Endothelial cell of umbilical vein (primary cell): ENCODE measurements around the gene YIPF1. TPM values are rescaled to one million over a fixed set of nuclear protein-coding genes. Genes with fewer than 3 reads are reported as not detected.

ENCODE experiments used
- BruUV-seq: library from RNA; stranded (reverse); fragments of 400-500 nt; replicated peaks from 2 replicates; lab custom pipeline; 2021; lab: Mats Ljungman, UMichigan
- CTCF ChIA-PET: fragments of 300-600, 350-600 bp; sonication (Branson Sonifier 250); formaldehyde crosslinking; loops from one replicate; lab custom pipeline; 2021; ENCODE audit warnings: antibody characterized with exemption, inconsistent platforms; lab: Charles Lee
- POLR2A ChIA-PET: fragments of 300-600, 350-600 bp; sonication (Branson Sonifier 250); formaldehyde crosslinking; loops from one replicate; lab custom pipeline; 2021; ENCODE audit warnings: antibody characterized with exemption, inconsistent platforms; lab: Charles Lee
- DNase-seq: peaks from one replicate; pipeline ENCODE4 v3.0.0-alpha.2; 2011; ENCODE audit warnings: low read depth, low spot score
- FAIRE-seq: peaks from 2 replicates; lab custom pipeline; 2011; peaks lifted over from hg19 to GRCh38; lab: Jason Lieb, UNC
- H2AFZ ChIP-seq: 2 replicates; pipeline ENCODE4 v1.6.0; 2012; ENCODE audit warnings: low read depth, low read length, control low read depth, inconsistent platforms
- H3K27ac ChIP-seq: 2 replicates; pipeline ENCODE4 v1.5.1; 2011; ENCODE audit warnings: low read depth, mild to moderate bottlenecking, control low read depth, low read length, moderate library complexity; ENCODE audit not compliant: insufficient read depth
- H3K27me3 ChIP-seq, 2 experiments: 2 replicates each; pipeline versions ENCODE4 v1.6.0 to v1.6.1; 2011; ENCODE audit warnings: low read length in 2 of 2, mixed read lengths in 1 of 2; ENCODE audit not compliant: control insufficient read depth in 2 of 2, insufficient read depth in 2 of 2
- H3K36me3 ChIP-seq, 2 experiments: 2 replicates in 1 of 2; 3 replicates in 1 of 2; pipeline ENCODE4 v1.5.1; 2011; ENCODE audit warnings: low read length in 2 of 2, mild to moderate bottlenecking in 1 of 2, moderate library complexity in 1 of 2; ENCODE audit not compliant: control insufficient read depth in 2 of 2, insufficient read depth in 2 of 2; ENCODE audit errors: extremely low read depth in 1 of 2
- H3K4me1 ChIP-seq: 3 replicates; pipeline ENCODE4 v1.5.1; 2011; ENCODE audit warnings: mild to moderate bottlenecking, low read length; ENCODE audit not compliant: control insufficient read depth, insufficient read depth; ENCODE audit errors: extremely low read depth
- H3K4me2 ChIP-seq: 2 replicates; pipeline ENCODE4 v1.6.1; 2011; ENCODE audit warnings: low read length, control low read depth, mixed read lengths; ENCODE audit not compliant: insufficient read depth
- H3K4me3 ChIP-seq, 3 experiments: fragments of 200-600 bp in 1 of 3; sonication (generic), shearing (Covaris generic) in 1 of 3; replicated peaks in 1 of 3; 2 replicates each; pipeline ENCODE4 v1.5.1; 2011 to 2016; ENCODE audit warnings: control low read depth in 3 of 3, low read length in 3 of 3, mild to moderate bottlenecking in 2 of 3, inconsistent platforms in 1 of 3, low read depth in 1 of 3, moderate library complexity in 1 of 3; ENCODE audit not compliant: insufficient read depth in 1 of 3
- H3K79me2 ChIP-seq: 2 replicates; pipeline ENCODE4 v1.6.0; 2012; ENCODE audit warnings: low read length, inconsistent platforms; ENCODE audit not compliant: control insufficient read depth, insufficient read depth
- H3K9ac ChIP-seq: replicated peaks from 2 replicates; pipeline ENCODE3; 2011; ENCODE audit warnings: low read length, control low read depth; ENCODE audit not compliant: insufficient read depth; ENCODE audit errors: extremely low read depth
- H3K9me1 ChIP-seq: replicated peaks from 3 replicates; pipeline ENCODE4 v1.6.0; 2011; ENCODE audit warnings: mild to moderate bottlenecking, low read length; ENCODE audit not compliant: control insufficient read depth, insufficient read depth; ENCODE audit errors: extremely low read depth
- H3K9me3 ChIP-seq: replicated peaks from 2 replicates; pipeline ENCODE4 v1.5.1; 2012; ENCODE audit warnings: low read length, inconsistent platforms; ENCODE audit not compliant: control insufficient read depth, insufficient read depth
- H4K20me1 ChIP-seq: replicated peaks from 2 replicates; pipeline ENCODE3; 2011; ENCODE audit warnings: mild to moderate bottlenecking, low read length; ENCODE audit not compliant: control insufficient read depth, insufficient read depth; ENCODE audit errors: extremely low read depth
- EZH2 ChIP-seq: IDR thresholded peaks from 2 replicates; pipeline ENCODE4 v1.6.1; 2012; ENCODE audit warnings: borderline replicate concordance, low read depth, mild to moderate bottlenecking, moderate library complexity, low read length, inconsistent platforms; ENCODE audit not compliant: severe bottlenecking
- FOS ChIP-seq: IDR thresholded peaks from 2 replicates; pipeline ENCODE4 v1.6.1; 2011; ENCODE audit warnings: mild to moderate bottlenecking, low read length, moderate library complexity, borderline replicate concordance; ENCODE audit not compliant: insufficient read depth
- GATA2 ChIP-seq: IDR thresholded peaks from 2 replicates; pipeline ENCODE4 v1.7.0; 2011; ENCODE audit warnings: low read depth, mild to moderate bottlenecking, moderate library complexity, mixed read lengths, low read length; ENCODE audit not compliant: insufficient read length, insufficient read depth
- JUN ChIP-seq: IDR thresholded peaks from 2 replicates; pipeline ENCODE4 v1.6.1; 2011; ENCODE audit warnings: borderline replicate concordance, low read depth; ENCODE audit not compliant: insufficient read length, insufficient read depth
- MYC ChIP-seq: IDR thresholded peaks from one replicate; pipeline ENCODE4 v1.6.1; 2011; ENCODE audit warnings: mild to moderate bottlenecking, low read depth, low read length
- POLR2A ChIP-seq: IDR thresholded peaks from 2 replicates; pipeline ENCODE4 v1.6.1; 2012; ENCODE audit warnings: low read depth, mild to moderate bottlenecking, control low read depth, low read length
- POLR2AphosphoS5 ChIP-seq: IDR thresholded peaks from 2 replicates; pipeline ENCODE4 v1.6.1; 2012; ENCODE audit warnings: low read depth, mild to moderate bottlenecking, control low read depth, low read length, moderate library complexity; ENCODE audit not compliant: insufficient read depth
- dilution Hi-C: fragments of 300-500 bp; cut with MboI; formaldehyde crosslinking; loops from one replicate; pipeline ENCODE4 v1.15.0; 2019; ENCODE audit warnings: low sequenced_read_pairs; ENCODE audit not compliant: extremely low pct_ligation_motif_present
- intact Hi-C: fragments of 100-400 bp; cut with micrococcal nuclease; formaldehyde crosslinking; loops from one replicate; pipeline ENCODE4 v1.10.0; 2022
- polyA plus RNA-seq, 4 experiments: library from polyadenylated mRNA; depleted of rRNA in 3 of 4; stranded (reverse) in 3 of 4; unstranded in 1 of 4; fragments of >200 nt; gene quantifications; 2 replicates each; pipeline versions ENCODE4 v1.2.1 to v1.2.3, GENCODE V29; 2011 to 2012; ENCODE audit warnings: missing spikeins in 1 of 4
- total RNA-seq: library from RNA; stranded (reverse); gene quantifications from 2 replicates; pipeline ENCODE4 v1.2.3, GENCODE V29; 2021
- TF ChIP-seq, protein P1 (sequence below): IDR thresholded peaks from 2 replicates; pipeline ENCODE4 v1.6.1; 2011; ENCODE audit not compliant: insufficient read depth, insufficient read length
- TF ChIP-seq, protein P2 (sequence below), 2 donors: IDR thresholded peaks; 1 replicate in 1 of 2; 2 replicates in 1 of 2; pipeline ENCODE4 v1.5.1; 2011; ENCODE audit warnings: low read length in 2 of 2, mild to moderate bottlenecking in 2 of 2, moderate library complexity in 2 of 2, control low read depth in 1 of 2, inconsistent platforms in 1 of 2, low read depth in 1 of 2; ENCODE audit not compliant: insufficient read depth in 1 of 2; ENCODE audit errors: extremely low read depth in 1 of 2

Gene YIPF1
- total and polyA plus RNA-seq, 2 donors (not counting 3 experiments of a cell fraction or from before 2014, with no cell fraction given): 14.8 to 26.2 TPM

DNA sequence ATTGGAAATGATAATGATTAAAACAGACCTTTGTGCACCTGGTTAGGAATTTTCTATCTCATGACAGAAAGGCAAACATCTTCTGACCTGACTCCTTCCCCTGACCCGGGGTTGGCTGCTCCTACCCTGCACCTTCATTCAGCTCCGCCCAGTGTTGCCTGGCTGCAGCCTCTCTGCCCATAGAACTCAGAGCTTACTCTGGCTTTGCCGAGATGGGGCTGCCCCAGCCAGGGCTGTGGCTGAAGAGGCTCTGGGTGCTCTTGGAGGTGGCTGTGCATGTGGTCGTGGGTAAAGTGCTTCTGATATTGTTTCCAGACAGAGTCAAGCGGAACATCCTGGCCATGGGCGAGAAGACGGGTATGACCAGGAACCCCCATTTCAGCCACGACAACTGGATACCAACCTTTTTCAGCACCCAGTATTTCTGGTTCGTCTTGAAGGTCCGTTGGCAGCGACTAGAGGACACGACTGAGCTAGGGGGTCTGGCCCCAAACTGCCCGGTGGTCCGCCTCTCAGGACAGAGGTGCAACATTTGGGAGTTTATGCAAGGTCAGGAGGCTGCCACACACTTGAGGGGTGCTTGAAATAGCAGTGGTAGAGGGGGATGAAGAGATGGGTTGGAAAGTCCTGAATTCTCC lies 4.5 kb upstream of the YIPF1 start, which contains the start of gene DIO1:
Gene DIO1 (plus strand): TSS at position 189 of the 638 bp plus-strand sequence. CDS start 24 bp downstream, at position 213.
- intact Hi-C loops: no loop called here
- Histone ChIP-seq H3K36me3 (no peaks in the 10 kb centered on the region), H3K4me1 (peaks cover 3% of the 10 kb centered on the region), H3K27me3 (no peaks in the 10 kb centered on the region), H3K9me1 (no peaks in the 10 kb centered on the region), H3K4me2 (no peak within 1 kb of the TSS), H3K27ac (no peak within 1 kb of the TSS), H4K20me1 (no peaks in the 10 kb centered on the region), H3K4me3 (no peak within 1 kb of the TSS), H2AFZ (no peak within 1 kb of the TSS), H3K9me3 (no peaks in the 10 kb centered on the region), H3K9ac (no peak within 1 kb of the TSS), H3K79me2 (no peaks in the 10 kb centered on the region)
- DNase-seq (no peak), FAIRE-seq (no peak)
- dilution Hi-C loops: no loop called here
- TF ChIP-seq, protein P1, sequence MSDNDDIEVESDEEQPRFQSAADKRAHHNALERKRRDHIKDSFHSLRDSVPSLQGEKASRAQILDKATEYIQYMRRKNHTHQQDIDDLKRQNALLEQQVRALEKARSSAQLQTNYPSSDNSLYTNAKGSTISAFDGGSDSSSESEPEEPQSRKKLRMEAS: no peak
- TF ChIP-seq POLR2A: no peak
- no peak for TF ChIP-seq POLR2AphosphoS5
- POLR2A ChIA-PET: no interaction called here
- CTCF ChIA-PET: interaction anchor here (1.6 kb wide), 1 partner anchor 65 kb away, joined by 3 read pairs; no protein-coding TSS in a partner anchor
- BruUV-seq: no TSS peak

DNA sequence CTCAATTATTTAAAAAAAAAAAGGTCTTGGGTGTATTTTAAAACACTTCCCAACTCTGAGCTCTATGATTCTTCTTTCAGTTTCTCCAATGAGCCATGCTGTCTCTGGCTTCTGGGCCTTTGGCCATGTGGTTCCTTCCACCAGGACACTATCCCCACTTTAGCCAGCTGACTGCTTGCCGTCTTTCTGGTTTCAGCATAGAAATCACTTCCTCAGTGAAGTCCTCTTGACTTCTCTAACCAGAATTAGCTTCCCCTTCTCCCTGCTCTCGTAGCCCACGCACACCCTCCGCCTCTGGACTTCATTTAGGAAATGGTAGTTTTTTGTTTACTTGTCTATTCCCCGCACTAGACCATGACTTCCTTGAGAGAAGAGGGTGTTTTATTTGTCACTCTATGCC lies 3.3 kb upstream of the YIPF1 start:
- H3K9me1 ChIP-seq: no peaks in the 10 kb centered on the region
- H3K9ac ChIP-seq: no peak overlapping the region
- H4K20me1 ChIP-seq: no peaks in the 10 kb centered on the region
- no peak overlapping the region for H3K4me3 ChIP-seq
- H3K79me2 ChIP-seq: no peaks in the 10 kb centered on the region
- H3K27me3 ChIP-seq: no peaks in the 10 kb centered on the region
- BruUV-seq: no TSS peak
- FAIRE-seq (no peak), DNase-seq (no peak)
- ChIA-PET CTCF (interaction anchor here (1.3 kb wide), 1 partner anchor 14 kb away, joined by 6 read pairs; no protein-coding TSS in a partner anchor), POLR2A (no interaction called here)
- H3K27ac ChIP-seq: no peak overlapping the region
- H3K9me3 ChIP-seq: no peaks in the 10 kb centered on the region
- TF ChIP-seq EZH2 (no peak), GATA2 (no peak), FOS (no peak), JUN (no peak), POLR2AphosphoS5 (no peak), MYC (no peak), POLR2A (no peak)
- TF ChIP-seq, protein P2, sequence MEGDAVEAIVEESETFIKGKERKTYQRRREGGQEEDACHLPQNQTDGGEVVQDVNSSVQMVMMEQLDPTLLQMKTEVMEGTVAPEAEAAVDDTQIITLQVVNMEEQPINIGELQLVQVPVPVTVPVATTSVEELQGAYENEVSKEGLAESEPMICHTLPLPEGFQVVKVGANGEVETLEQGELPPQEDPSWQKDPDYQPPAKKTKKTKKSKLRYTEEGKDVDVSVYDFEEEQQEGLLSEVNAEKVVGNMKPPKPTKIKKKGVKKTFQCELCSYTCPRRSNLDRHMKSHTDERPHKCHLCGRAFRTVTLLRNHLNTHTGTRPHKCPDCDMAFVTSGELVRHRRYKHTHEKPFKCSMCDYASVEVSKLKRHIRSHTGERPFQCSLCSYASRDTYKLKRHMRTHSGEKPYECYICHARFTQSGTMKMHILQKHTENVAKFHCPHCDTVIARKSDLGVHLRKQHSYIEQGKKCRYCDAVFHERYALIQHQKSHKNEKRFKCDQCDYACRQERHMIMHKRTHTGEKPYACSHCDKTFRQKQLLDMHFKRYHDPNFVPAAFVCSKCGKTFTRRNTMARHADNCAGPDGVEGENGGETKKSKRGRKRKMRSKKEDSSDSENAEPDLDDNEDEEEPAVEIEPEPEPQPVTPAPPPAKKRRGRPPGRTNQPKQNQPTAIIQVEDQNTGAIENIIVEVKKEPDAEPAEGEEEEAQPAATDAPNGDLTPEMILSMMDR (IDR thresholded peaks at IDR 0.05; ENCODE audit: extremely low read depth in 1 of 2, insufficient read depth in 1 of 2, low read depth in 1 of 2, low read length in 2 of 2): no peak
- TF ChIP-seq, protein P1: no peak
- peaks cover 8% of the 10 kb centered on the region for H3K4me1 ChIP-seq
- H3K36me3 ChIP-seq: no peaks in the 10 kb centered on the region
- no peak overlapping the region for H3K4me2 ChIP-seq
- H2AFZ ChIP-seq: no peak overlapping the region
- dilution Hi-C loops: no loop called here
- intact Hi-C loops: no loop called here
